ENCODE results near the gene ACTG1. TPM values are rescaled to one million over a fixed set of nuclear protein-coding genes. Genes with fewer than 3 reads are reported as not detected.
A peak's percentile ranks its signal among the peaks of the same experiment; 100 is the strongest.

The ACTG1 gene
- total RNA-seq, 2 experiments from 2014 or later, result 4,119 to 5,987 TPM

- H3K4me3 Mint-ChIP-seq, result peak overlapping the region; percentile 40
- ChIA-PET CTCF (interaction anchor here (0.8 to 1.2 kb wide), 6 partner anchors 11 to 314 kb away, joined by 3 to 4 read pairs (median 3); partner anchors contain the start of gene MCRIP1), POLR2A (interaction anchor here (0.6 kb wide), 1 partner anchor 328 kb away, joined by 3 read pairs; no protein-coding TSS in a partner anchor)
- ATAC-seq, result peak; percentile 47
- H3K9me3 Mint-ChIP-seq (ENCODE audit: low read depth), result no peaks in the 10 kb centered on the region
- peaks cover 14% of the 10 kb centered on the region for H3K4me1 Mint-ChIP-seq
- H3K27me3 Mint-ChIP-seq, result peaks cover 2% of the 10 kb centered on the region
- no peak overlapping the region for H3K27ac Mint-ChIP-seq
- intact Hi-C loops (cut with DNase I, micrococcal nuclease), result loop anchor here in 1 of 2 experiments (1.0 to 10.0 kb wide), 2 partner anchors 33 to 775 kb away; partner anchors contain the start of gene FAAP100
- DNase-seq, result peak; percentile 79
- peaks cover 2% of the 10 kb centered on the region for H3K36me3 Mint-ChIP-seq (ENCODE audit: low read depth)
Observed at GRCh38 chr17:81519284-81520020, 6.9 kb upstream of the ACTG1 start.

GRCh38 chr17:81518785-81519283, 6.2 kb upstream of the ACTG1 start:
- no peaks in the 10 kb centered on the region for H3K9me3 Mint-ChIP-seq (ENCODE audit: low read depth)
- peaks cover 2% of the 10 kb centered on the region for H3K36me3 Mint-ChIP-seq (ENCODE audit: low read depth)
- H3K4me1 Mint-ChIP-seq, result peaks cover 14% of the 10 kb centered on the region
- peaks cover 2% of the 10 kb centered on the region for H3K27me3 Mint-ChIP-seq
- H3K4me3 Mint-ChIP-seq, result no peak overlapping the region
- H3K27ac Mint-ChIP-seq, result no peak overlapping the region
- DNase-seq, result peak; percentile 55
- ChIA-PET CTCF (interaction anchor here (0.5 to 1.2 kb wide), 8 partner anchors 10 to 315 kb away, joined by 3 to 4 read pairs (median 3); partner anchors contain the start of gene MCRIP1), POLR2A (interaction anchor here (0.6 to 1.2 kb wide), 2 partner anchors 33 to 329 kb away, joined by 3 read pairs; partner anchors contain the start of gene FAAP100)
- ATAC-seq, result peak; percentile 8
- intact Hi-C loops (cut with DNase I, micrococcal nuclease), result loop anchor here in 1 of 2 experiments (1.0 to 10.0 kb wide), 2 partner anchors 33 to 776 kb away; partner anchors contain the start of gene FAAP100

GRCh38 chr17:81518113-81518784, 5.7 kb upstream of the ACTG1 start:
- Mint-ChIP-seq H3K36me3 (ENCODE audit: low read depth) (peaks cover 2% of the 10 kb centered on the region), H3K4me1 (peaks cover 14% of the 10 kb centered on the region), H3K4me3 (peak overlapping the region; percentile 43), H3K9me3 (ENCODE audit: low read depth) (no peaks in the 10 kb centered on the region), H3K27me3 (peaks cover 2% of the 10 kb centered on the region), H3K27ac (no peak overlapping the region)
- CTCF ChIA-PET, result interaction anchor here (0.5 to 1.2 kb wide), 7 partner anchors 9 to 226 kb away, joined by 3 to 4 read pairs (median 3); no protein-coding TSS in a partner anchor
- POLR2A ChIA-PET, result interaction anchor here (1.2 kb wide), 1 partner anchor 34 kb away, joined by 3 read pairs; the partner anchor contains the start of gene FAAP100
- ATAC-seq, result no peak
- no peak for DNase-seq
- intact Hi-C loops (cut with DNase I, micrococcal nuclease), result loop anchor here in 1 of 2 experiments (10.0 kb wide), 1 partner anchor 777 kb away; no protein-coding TSS in a partner anchor

GRCh38 chr17:81517339-81518112, 4.9 kb upstream of the ACTG1 start:
- H3K9me3 Mint-ChIP-seq (ENCODE audit: low read depth), result no peaks in the 10 kb centered on the region
- H3K4me1 Mint-ChIP-seq, result peaks cover 14% of the 10 kb centered on the region
- intact Hi-C loops (cut with DNase I, micrococcal nuclease), result loop anchor here in 1 of 2 experiments (10.0 kb wide), 1 partner anchor 777 kb away; no protein-coding TSS in a partner anchor
- H3K27me3 Mint-ChIP-seq, result peaks cover 2% of the 10 kb centered on the region
- H3K4me3 Mint-ChIP-seq, result peak overlapping the region; percentile 43
- no peak overlapping the region for H3K27ac Mint-ChIP-seq
- POLR2A ChIA-PET, result interaction anchor here (0.6 to 1.2 kb wide), 2 partner anchors 35 to 781 kb away, joined by 3 read pairs; partner anchors contain the start of gene FAAP100
- DNase-seq, result no peak
- peaks cover 2% of the 10 kb centered on the region for H3K36me3 Mint-ChIP-seq (ENCODE audit: low read depth)
- CTCF ChIA-PET, result interaction anchor here (1.1 kb wide), 1 partner anchor 225 kb away, joined by 3 read pairs; no protein-coding TSS in a partner anchor
- no peak for ATAC-seq

GRCh38 chr17:81517009-81517338, 4.4 kb upstream of the ACTG1 start:
- Mint-ChIP-seq H3K27me3 (peaks cover 2% of the 10 kb centered on the region), H3K27ac (no peak overlapping the region), H3K36me3 (ENCODE audit: low read depth) (peaks cover 6% of the 10 kb centered on the region), H3K4me3 (peak overlapping the region; percentile 92), H3K9me3 (ENCODE audit: low read depth) (no peaks in the 10 kb centered on the region), H3K4me1 (peaks cover 14% of the 10 kb centered on the region)
- ChIA-PET POLR2A (interaction anchor here (0.6 kb wide), 1 partner anchor 782 kb away, joined by 3 read pairs; no protein-coding TSS in a partner anchor), CTCF (no interaction called here)
- intact Hi-C loops (cut with DNase I, micrococcal nuclease), result loop anchor here in 1 of 2 experiments (10.0 kb wide), 1 partner anchor 778 kb away; no protein-coding TSS in a partner anchor
- no peak for ATAC-seq
- DNase-seq, result no peak

- ChIA-PET POLR2A (no interaction called here), CTCF (interaction anchor here (0.6 to 1.4 kb wide), 5 partner anchors 18 to 978 kb away, joined by 3 to 4 read pairs (median 3); no protein-coding TSS in a partner anchor)
- Mint-ChIP-seq H3K27me3 (no peaks in the 10 kb centered on the region), H3K4me3 (peak overlapping the region; percentile 92), H3K9me3 (ENCODE audit: low read depth) (no peaks in the 10 kb centered on the region), H3K27ac (no peak overlapping the region), H3K36me3 (ENCODE audit: low read depth) (peaks cover 11% of the 10 kb centered on the region), H3K4me1 (peaks cover 14% of the 10 kb centered on the region)
- intact Hi-C loops (cut with DNase I, micrococcal nuclease), result loop anchor here in 1 of 2 experiments (10.0 kb wide), 1 partner anchor 778 kb away; no protein-coding TSS in a partner anchor
- no peak for ATAC-seq
- DNase-seq, result no peak
Observed at GRCh38 chr17:81516439-81516838, 3.8 kb upstream of the ACTG1 start.

GRCh38 chr17:81515530-81516041, 3.0 kb upstream of the ACTG1 start:
- H3K4me1 Mint-ChIP-seq, result peaks cover 14% of the 10 kb centered on the region
- ChIA-PET POLR2A (interaction anchor here (0.6 kb wide), 2 partner anchors 113 to 291 kb away, joined by 5 to 8 read pairs; no protein-coding TSS in a partner anchor), CTCF (interaction anchor here (0.6 to 1.5 kb wide), 6 partner anchors 18 to 979 kb away, joined by 3 to 4 read pairs (median 4); partner anchors contain the start of genes FAAP100 and PCYT2)
- intact Hi-C loops (cut with DNase I, micrococcal nuclease), result loop anchor here (2.0 to 10.0 kb wide), 5 partner anchors 37 to 779 kb away; partner anchors contain the start of genes FAAP100 (in 1 of the 2), FASN (in 1 of the 2) and MCRIP1 (in 1 of the 2)
- no peaks in the 10 kb centered on the region for H3K27me3 Mint-ChIP-seq
- peaks cover 20% of the 10 kb centered on the region for H3K36me3 Mint-ChIP-seq (ENCODE audit: low read depth)
- ATAC-seq, result no peak
- no peaks in the 10 kb centered on the region for H3K9me3 Mint-ChIP-seq (ENCODE audit: low read depth)
- H3K4me3 Mint-ChIP-seq, result peak overlapping the region; percentile 92
- no peak for DNase-seq
- H3K27ac Mint-ChIP-seq, result peak overlapping the region; percentile 88

- intact Hi-C loops (cut with DNase I, micrococcal nuclease), result loop anchor here (1.0 to 10.0 kb wide), 7 partner anchors 38 to 780 kb away; partner anchors contain the start of genes ARL16 (in 1 of the 2), FAAP100 (in 1 of the 2), FASN (in 1 of the 2) and HGS (in 1 of the 2)
- peaks cover 14% of the 10 kb centered on the region for H3K4me1 Mint-ChIP-seq
Observed at GRCh38 chr17:81514739-81515529, 2.3 kb upstream of the ACTG1 start.

GRCh38 chr17:81514489-81514738, 1.8 kb upstream of the ACTG1 start:
- Mint-ChIP-seq H3K36me3 (ENCODE audit: low read depth) (peaks cover 32% of the 10 kb centered on the region), H3K4me1 (peaks cover 17% of the 10 kb centered on the region), H3K27me3 (no peaks in the 10 kb centered on the region), H3K27ac (no peak overlapping the region), H3K9me3 (ENCODE audit: low read depth) (no peaks in the 10 kb centered on the region), H3K4me3 (peak overlapping the region; percentile 83)
- ChIA-PET CTCF (interaction anchor here (0.8 to 1.5 kb wide), 2 partner anchors 38 to 87 kb away, joined by 3 to 4 read pairs; partner anchors contain the start of gene FAAP100), POLR2A (interaction anchor here (1.0 to 2.3 kb wide), 3 partner anchors 30 to 119 kb away, joined by 3 to 11 read pairs (median 11); partner anchors contain the start of genes BAHCC1 and FAAP100)
- DNase-seq (no peak), ATAC-seq (no peak)
- intact Hi-C loops (cut with DNase I, micrococcal nuclease), result loop anchor here (1.0 to 10.0 kb wide), 7 partner anchors 38 to 780 kb away; partner anchors contain the start of genes ARL16 (in 1 of the 2), FAAP100 (in 1 of the 2), FASN (in 1 of the 2) and HGS (in 1 of the 2)

More at GRCh38 chr17:81514739-81515529, 2.3 kb upstream of the ACTG1 start:
- ChIA-PET POLR2A (interaction anchor here (0.6 to 1.0 kb wide), 3 partner anchors 113 to 290 kb away, joined by 3 to 8 read pairs (median 5); partner anchors contain the start of gene BAHCC1), CTCF (interaction anchor here (0.7 to 1.5 kb wide), 3 partner anchors 17 to 396 kb away, joined by 3 to 4 read pairs (median 4); partner anchors contain the start of genes FAAP100 and PCYT2)
- ATAC-seq, result peak; percentile 27
- Mint-ChIP-seq H3K27ac (peak overlapping the region; percentile 88), H3K4me3 (peak overlapping the region; percentile 92), H3K36me3 (ENCODE audit: low read depth) (peaks cover 26% of the 10 kb centered on the region), H3K9me3 (ENCODE audit: low read depth) (no peaks in the 10 kb centered on the region), H3K27me3 (no peaks in the 10 kb centered on the region)
- peak; percentile 83 for DNase-seq

Measured in activated CD4-positive, alpha-beta T cell treated with anti-CD3 and anti-CD28 coated beads for 36 hours (primary cell).